ENCODE results near the gene GUCY1A2.

Gene GUCY1A2

DNA sequence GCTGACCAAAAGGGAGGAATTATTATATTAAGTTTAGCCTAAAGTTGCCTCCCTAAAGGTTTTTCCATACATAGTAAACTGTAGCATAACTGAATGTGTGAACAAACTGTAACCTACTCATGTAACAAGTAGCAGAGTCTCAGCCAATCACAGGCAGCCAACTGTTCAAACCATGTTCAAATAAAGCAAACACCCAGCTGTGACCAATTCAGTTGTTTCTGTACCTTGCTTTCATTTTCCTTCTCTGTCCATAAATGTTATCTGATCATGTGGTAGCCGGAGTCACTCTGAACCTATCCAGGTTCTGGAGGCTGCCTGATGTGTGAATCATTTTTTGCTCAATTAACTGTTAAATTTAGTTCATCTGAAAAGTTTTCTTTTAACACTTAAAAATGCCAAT, 373.5 kb downstream of the GUCY1A2 start:
- no peak for DNase-seq (ENCODE audit: low spot score)

DNA sequence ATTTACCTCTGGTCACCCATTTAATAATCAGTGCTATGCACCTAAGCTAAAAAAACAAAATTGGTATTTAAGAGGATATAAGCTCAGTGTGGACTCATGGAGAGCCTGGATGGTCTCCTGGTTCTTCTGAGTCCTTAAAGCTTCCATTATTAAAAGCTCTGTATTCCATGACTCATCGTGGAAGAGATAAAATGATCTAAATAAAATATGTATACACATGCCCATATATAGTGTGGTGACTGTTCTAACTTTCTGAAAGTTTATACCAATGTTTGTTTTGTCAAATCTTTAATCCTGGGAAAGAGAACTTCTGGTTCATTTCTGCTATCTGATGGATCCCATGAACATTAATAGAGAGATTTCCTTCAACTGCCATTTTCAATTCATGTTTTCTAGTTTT, 375.9 kb downstream of the GUCY1A2 start:
- no peak for DNase-seq (ENCODE audit: low spot score)

GRCh38 chr11:106632283-106632682, 386.0 kb downstream of the GUCY1A2 start:
- DNase-seq (ENCODE audit: low spot score): no peak

DNA sequence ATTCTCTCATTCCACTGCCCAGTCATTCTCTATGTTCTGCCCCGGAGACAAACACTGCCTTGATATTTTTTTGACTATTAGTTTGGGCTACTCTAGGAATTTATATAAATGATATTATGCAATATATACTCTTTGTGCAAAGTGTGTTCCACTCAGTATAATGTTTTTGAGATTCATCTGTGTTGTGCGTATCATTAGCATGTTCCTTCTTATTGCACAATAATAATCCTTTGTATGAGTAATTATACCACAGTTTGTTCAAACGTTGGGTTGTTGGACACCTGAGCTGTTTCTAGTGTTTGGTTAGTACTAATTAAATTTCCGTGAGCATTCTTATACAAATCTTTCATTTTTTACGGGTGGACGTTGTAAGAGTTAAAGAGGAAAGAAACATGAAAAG, 390.6 kb downstream of the GUCY1A2 start:
- DNase-seq (ENCODE audit: low spot score): no peak

DNA sequence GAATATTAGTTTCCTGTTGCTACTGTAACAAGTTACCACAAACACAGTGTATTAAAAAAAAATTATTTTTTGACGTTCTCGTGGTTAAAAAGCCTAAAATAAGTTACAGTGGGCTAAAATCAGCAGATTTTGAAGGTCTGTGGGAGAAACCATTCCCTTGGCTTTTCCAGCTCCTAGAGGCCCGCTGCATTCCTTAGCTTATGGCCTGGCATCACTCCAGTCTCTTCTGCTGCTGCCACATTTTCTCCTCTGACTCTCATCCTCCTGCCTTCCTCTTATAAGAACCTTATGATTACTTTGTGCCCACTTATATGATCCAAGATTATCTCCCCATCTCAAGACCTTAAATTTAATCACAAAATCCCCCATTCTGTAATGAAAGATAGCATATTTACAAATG, 392.7 kb downstream of the GUCY1A2 start:
- no peak for DNase-seq (ENCODE audit: low spot score)

- no peak for DNase-seq (ENCODE audit: low spot score)
Measured at GRCh38 chr11:106624377-106624776, 393.9 kb downstream of the GUCY1A2 start.
